ENCODE results near the gene FIGN.

The FIGN gene

DNA sequence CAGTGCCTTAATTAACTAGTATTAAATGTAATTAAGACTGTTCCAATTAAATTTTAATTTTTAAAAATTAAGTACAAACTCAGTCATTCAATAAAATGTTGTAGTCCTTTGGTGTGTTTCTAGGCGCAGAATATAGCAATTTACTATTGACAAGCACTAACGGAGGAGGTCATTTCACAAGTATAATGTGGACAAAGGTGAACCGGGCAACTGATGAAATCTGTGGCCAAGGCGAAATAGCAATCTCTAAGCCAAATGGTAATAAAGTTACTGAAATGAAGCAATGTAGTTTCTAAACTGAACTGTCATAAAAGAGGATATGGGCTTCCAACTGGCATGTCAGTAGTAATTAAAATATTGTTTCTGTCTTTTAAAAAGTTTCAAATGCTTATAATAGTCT, 27.5 kb downstream of the FIGN start:
- no peak for DNase-seq (ENCODE audit: low read depth)

GRCh38 chr2:163703386-163703785, 32.4 kb downstream of the FIGN start:
- no peak for DNase-seq (ENCODE audit: low read depth)

GRCh38 chr2:163701399-163702195, 34.2 kb downstream of the FIGN start:
- DNase-seq (ENCODE audit: low read depth): no peak

GRCh38 chr2:163698857-163699256, 37.0 kb downstream of the FIGN start:
- peak; percentile 22 for DNase-seq (ENCODE audit: low read depth)

- no peak for DNase-seq (ENCODE audit: low read depth)
These were observed 37.8 kb downstream of the FIGN start for GRCh38 chr2:163697846-163698637.

DNA sequence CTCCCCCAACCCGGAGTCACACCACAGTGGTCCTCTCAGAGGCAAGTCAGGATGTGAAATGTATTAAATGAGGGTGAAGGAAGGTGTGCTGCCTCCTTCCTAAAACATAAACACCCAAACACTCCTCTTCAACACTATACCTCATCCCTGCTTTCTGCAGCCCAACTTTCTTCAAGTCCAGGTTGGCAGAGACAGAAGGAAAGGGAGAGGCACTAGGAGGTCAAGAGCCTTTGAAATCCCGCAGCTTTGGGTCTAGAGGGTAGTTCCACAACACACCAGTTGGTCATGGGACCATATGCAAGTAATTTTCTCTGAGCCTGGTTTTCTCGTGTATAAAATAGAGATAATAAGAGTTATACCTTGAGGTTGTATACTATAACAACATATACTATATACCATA, 38.4 kb downstream of the FIGN start:
- no peak for DNase-seq (ENCODE audit: low read depth)

GRCh38 chr2:163693484-163693883, 42.3 kb downstream of the FIGN start:
- DNase-seq (ENCODE audit: low read depth): no peak

GRCh38 chr2:163692611-163693482, 43.0 kb downstream of the FIGN start:
- no peak for DNase-seq (ENCODE audit: low read depth)

GRCh38 chr2:163692081-163692480, 43.7 kb downstream of the FIGN start:
- no peak for DNase-seq (ENCODE audit: low read depth)

GRCh38 chr2:163690896-163691295, 44.9 kb downstream of the FIGN start:
- no peak for DNase-seq (ENCODE audit: low read depth)

- no peak for DNase-seq (ENCODE audit: low read depth)
These were observed 48.6 kb downstream of the FIGN start for GRCh38 chr2:163687217-163687616.

DNA sequence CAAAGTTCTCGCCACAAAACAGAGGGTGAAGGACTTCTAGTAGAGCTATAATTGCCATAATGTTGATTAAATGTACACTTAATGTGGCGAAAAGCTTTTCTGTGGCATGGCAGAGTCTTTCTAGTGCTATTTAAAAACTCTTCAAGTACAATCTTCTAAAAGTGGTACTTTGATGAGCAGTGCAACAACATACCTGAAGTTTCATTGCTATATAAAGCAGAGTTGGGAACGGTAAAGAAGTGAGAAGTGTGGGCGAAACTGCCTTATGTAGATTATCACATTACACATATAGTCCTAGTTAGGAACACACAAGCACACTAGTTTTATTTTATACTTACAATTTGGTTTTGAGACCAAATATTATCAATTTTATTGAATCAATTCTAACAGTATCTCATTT, 49.5 kb downstream of the FIGN start:
- no peak for DNase-seq (ENCODE audit: low read depth)

GRCh38 chr2:163682695-163683094, 53.1 kb downstream of the FIGN start:
- DNase-seq (ENCODE audit: low read depth): peak; percentile 44

DNA sequence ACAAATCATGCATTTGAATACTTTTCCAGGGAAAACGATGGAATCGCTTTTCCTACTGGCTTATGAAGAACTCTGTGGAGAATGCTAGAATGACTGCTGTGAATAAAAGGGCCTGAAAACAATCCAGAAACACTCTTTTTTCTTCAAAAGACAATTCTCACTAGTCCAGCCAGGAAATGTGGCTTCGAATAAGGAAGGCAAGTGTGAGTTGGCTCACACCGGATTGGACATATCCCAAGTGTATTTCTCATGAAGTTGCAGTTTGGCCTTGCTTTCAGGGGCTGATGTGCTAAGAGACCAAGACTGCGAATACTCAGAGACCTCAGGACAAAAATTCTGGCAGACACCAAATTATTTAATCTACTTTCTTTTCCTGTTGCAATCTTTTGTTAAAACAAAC, 54.1 kb downstream of the FIGN start:
- DNase-seq (ENCODE audit: low read depth): no peak

DNA sequence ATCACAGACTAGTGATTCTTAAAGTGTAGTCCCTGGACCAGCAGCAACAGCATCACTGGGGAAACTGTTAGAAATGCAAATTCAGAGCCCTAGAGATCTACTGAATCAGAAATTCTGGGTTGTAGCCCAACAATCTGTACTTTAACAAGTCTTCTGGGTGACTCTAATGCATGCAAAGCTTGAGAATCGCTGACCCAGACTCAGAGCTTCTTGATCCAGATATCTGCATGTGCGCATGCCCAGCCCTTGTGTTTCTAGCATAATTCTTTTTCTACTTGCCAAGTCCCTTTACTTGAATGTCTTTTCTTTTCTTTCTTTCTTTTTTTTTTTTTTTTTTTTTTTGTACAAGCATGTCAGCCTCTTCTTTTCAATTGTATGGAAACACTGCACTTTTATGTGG, 60.4 kb downstream of the FIGN start:
- no peak for DNase-seq (ENCODE audit: low read depth)

DNA sequence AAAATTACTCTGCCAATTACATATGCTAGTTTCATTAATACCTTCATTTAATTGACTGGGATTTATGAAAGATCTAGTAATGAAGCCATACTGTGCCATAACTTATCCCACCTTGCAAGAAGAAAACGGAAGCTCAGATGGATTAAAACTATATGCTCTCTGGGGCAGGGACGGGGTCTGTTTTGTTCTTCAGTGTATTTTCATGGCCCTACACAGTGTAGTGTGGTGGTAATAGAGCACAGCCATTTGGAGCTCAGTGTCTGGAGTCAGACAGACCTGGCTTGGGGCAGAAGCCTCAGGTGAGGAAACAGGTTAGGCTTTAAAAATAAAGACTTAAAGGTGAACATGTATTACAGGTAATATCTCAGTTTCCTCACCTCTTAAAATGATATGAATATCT, 62.3 kb downstream of the FIGN start:
- no peak for DNase-seq (ENCODE audit: low read depth)

DNA sequence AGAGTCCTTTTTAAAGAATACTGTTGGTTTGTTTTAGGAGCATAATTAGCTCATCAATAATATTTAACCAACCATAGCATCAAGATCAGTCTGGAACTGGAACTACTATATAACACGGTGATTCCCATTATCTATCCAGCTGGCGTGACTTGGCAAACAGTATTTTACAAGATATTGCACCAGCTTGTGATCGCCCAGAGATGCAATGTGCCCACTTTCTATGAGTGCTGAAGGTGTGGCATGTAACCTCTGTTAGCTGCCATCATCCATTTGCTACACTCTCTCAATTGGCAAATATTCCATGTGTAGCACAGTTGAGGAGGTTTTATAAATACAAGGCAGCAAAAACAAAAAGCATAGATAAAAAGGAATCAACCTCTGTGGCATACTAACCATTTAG, 64.9 kb downstream of the FIGN start:
- no peak for DNase-seq (ENCODE audit: low read depth)

GRCh38 chr2:163669506-163669905, 66.3 kb downstream of the FIGN start:
- no peak for DNase-seq (ENCODE audit: low read depth)

GRCh38 chr2:163667064-163667887, 68.5 kb downstream of the FIGN start:
- DNase-seq (ENCODE audit: low read depth): peak; percentile 98

- peak; percentile 49 for DNase-seq (ENCODE audit: low read depth)
These were observed 70.0 kb downstream of the FIGN start for GRCh38 chr2:163665817-163666216.

GRCh38 chr2:163665051-163665450, 70.8 kb downstream of the FIGN start:
- DNase-seq (ENCODE audit: low read depth): no peak

GRCh38 chr2:163664610-163665009, 71.2 kb downstream of the FIGN start:
- peak; percentile 82 for DNase-seq (ENCODE audit: low read depth)
